GM18858 (cell line): ENCODE measurements around the gene SPOCD1.
"Not testable (repeated sequence)": the region's sequence is repeated elsewhere in the genome, so short reads cannot be mapped to it uniquely, and the experiment has no call there.

Experiments
- ATAC-seq: cut with Tn5 transposase; IDR thresholded peaks from one replicate; pipeline ENCODE4 v1.9.1; 2021; ENCODE audit not compliant: unreplicated experiment

Gene SPOCD1

DNA sequence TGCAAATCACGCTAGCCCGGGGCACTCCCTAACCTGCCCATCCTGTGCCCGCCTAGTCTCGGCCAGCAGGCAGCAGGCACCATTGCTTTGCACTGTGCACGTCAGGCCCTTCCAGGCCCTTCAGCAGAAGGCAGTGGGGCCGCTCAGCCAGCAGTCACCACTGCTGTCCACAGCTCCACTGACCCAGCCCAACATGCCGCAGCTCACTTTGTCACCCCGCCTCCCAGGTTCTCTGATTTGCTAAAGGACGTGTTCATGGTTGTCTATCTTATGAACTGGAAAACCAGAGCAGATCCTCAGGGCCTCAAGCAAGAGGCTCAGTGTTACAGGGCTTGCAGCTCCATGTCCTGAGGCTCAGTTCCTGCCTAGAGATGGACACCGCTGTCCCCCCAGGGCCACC is 14.2 kb upstream of the SPOCD1 start:
- no peak for ATAC-seq

DNA sequence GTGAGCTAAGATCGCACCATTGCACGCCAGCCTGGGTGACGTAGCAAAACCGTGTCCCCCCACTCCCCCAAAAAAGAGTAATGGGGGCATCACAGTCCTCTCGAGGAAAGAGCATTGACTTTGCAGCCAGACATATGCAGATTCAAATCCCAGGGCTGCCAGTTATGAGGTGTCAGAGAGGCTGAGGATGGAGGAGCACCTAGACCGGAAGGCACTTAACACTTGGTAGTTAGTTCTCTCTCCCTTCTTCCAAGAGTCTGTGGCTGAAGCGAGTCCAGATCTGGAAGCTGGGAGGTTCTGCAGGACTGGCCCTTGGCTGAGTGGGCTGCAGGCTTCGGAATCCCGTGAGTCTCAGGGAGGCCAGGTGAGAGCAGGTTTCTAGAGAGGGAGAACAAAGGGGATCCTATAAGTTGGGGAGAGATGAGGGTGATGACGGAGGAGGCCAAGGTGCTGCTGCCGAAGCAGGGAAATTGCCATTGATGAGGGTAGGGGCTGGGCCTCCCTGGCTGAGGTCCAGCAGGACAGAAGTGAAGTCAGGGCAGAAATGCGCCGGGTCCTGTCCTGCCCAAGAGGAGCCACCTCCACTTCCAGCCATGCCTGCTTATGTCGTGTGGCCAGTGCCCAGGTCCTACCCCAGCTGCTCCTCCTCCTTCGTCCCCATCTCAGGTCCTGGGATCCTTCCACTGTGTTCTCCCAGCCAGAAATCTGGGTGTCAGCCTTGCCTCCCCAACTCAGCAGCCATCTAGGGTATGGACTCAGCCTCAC is 13.3 kb upstream of the SPOCD1 start:
- ATAC-seq: no peak

DNA sequence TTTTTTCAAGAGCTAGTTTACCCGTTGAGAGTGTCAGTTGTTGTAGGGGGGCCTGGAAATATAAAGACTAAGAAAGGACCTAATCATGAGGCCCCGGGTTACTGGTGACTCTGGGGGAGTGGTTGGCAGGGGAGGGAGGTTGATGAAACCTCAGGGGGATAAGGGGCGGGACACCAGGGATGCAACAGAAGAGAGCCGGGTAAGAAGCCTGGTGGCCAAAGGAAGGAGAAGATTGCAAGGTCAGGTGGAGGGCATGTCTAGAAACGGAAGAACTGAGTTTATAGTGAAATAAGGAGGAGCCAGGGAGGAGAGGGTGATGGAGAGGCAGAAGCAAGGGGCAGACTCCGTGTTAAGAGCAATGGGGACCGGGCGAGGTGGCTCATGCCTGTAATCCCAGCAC is 12.5 kb upstream of the SPOCD1 start:
- no peak for ATAC-seq

DNA sequence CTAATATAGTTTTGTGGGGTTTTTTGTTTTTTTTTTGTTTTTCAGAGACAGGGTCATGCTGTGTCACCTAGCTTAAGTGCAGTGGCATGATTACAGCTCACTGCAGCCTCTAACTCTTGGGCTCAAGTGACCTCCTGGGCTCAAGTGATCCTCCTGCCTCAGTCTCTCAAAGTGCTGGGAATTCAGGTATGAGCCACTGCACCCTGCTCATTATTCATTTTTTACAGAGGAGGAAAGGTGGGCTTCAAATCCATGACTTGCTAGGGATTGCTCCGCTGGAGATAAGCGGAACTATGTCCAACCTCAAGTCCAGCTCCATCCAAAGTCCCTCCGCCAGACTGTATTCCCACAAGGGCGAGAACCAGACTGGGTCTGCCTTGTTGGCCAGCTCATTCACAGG is 8.0 kb upstream of the SPOCD1 start:
- ATAC-seq: no peak

DNA sequence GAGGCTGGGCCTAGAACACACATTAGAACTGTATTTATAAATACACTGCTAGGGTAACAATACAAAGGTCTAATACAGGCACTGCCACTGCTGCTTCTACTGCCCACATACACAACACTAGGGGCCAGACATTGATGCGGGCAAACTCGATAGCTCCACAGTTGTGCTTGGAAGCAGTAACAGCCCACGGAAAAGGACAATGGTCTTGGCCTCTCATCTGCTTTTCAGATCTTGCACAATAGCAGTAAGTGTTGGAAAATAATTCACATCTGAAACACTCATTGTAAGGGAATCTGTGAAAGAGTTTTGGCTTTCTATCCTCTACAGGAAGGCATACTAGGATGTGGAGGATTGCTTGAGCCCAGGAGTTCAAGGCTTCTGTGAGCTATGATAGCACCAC is 6.9 kb upstream of the SPOCD1 start:
- no peak for ATAC-seq

DNA sequence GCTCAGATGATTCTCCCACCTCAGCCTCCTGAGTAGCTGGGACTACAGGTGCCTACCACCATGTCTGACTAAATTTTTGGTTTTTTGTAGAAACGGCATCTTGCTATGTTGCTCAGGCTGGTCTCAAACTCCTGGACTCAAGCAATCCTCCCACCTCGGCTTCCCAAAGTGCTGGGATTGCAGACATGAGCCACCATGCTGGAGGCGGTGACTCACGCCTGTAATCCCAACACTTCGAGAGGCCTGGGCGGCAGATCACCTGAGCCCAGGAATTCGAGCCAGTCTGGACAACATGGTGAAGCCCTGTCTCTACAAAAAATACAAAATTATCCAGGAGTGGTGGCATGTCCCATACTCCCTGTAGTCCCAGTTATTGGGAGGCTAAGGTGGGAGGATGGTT is 4.4 kb upstream of the SPOCD1 start:
- ATAC-seq: not testable (repeated sequence)

DNA sequence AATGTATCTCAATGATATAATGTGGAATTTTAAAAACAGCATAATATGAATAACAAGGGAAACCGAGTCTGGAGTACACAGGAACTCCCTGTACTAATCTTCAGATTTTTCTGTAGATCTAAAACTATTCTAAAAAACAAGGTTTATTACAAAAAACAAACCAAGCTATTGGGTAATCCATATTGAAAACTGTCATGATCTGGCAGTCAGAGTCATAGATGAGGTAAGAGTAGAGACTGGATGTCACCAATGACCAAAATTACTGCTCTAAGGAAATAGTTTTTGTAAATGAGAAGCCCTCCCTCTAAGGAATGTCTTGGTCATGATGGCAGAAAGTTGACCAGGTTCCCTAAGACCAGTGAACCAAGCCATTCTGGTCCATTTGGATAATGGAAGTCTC is 2.4 kb upstream of the SPOCD1 start:
- no peak for ATAC-seq

DNA sequence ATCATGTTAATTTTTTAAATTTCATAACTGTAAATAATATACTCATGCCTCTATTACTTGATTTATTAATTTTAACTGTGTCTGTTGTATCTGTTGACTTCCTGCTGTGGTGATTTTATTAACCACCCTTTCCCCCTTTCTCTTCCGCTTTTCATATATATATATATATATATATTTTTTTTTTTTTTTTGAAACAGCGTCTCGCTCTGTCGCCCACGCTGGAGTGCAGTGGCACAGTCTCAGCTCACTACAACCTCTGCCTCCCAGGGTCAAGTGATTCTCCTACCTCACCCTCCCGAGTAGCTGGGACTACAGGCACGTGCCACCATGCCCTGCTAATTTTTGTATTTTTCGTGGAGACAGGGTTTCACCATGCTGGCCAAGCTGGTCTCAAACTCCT is 1.1 kb upstream of the SPOCD1 start:
- not testable (repeated sequence) for ATAC-seq

DNA sequence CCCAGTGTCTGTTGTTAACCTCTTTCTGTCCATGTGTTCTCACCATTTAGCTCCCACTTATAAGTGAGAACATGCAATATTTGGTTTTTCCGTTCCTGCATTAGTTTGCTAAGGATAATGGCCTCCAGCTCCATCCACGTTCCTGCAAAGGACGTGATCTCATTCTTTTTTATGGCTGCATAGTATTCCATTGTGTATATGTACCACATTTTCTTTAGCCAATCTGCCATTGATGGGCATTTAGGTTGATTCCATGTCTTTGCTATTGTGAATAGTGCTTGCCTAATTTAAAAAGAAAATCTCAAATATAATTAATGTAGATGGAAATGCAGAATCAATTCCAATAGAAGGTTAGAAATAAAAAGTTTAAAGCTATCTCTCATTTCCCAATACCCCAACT is 679 bp upstream of the SPOCD1 start:
- not testable (repeated sequence) for ATAC-seq

DNA sequence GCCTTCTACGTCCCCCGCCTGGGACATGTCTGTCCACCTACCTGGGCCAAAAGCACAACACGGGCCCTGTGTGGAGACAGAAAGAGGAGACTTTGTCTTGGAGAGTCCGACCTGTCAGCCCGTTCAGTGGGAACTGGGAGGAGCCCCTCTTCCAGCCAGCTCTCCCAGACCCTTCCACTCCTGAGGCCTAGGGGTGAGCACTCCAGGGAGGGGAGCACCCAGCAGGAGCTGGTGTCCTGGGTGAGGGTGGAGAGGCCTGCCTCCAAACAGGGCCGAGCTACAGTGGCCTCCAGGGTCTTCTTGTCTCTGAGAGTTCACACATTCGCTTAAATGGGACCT is 546 bp downstream of the SPOCD1 start:
- no peak for ATAC-seq

DNA sequence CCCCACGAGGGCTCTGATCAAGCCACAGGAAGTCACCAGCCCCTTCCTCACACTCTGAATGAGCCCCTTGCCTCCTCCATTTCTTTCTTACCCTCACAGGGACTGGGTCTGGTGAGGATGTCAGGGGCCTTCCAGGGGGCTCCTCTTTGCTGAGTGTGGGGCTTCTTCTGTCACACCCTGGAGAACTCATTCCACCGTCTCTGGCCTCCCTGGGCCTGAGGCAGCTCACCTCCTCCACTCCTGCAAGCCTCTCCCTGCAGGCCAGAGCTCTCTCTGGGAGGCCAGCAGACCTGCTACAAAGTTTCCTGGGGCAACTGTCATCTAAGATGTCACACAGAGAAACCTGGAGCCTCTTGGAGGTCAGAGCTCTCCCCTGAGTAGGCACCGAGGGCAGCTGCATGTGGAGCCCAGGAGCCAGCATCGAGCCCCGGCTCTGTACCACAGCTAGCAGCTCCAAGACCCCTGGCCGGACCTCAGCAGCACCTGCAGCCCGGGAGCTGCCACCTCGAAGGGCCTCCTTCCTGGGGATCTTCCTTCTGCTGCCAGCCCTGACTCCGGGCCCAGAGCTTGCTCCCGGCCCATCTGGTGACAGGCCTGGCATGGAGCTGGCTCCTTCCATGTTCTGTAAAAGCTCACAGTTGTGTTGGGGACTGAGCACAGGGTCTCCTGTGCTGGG is 1.1 kb downstream of the SPOCD1 start:
- no peak for ATAC-seq

DNA sequence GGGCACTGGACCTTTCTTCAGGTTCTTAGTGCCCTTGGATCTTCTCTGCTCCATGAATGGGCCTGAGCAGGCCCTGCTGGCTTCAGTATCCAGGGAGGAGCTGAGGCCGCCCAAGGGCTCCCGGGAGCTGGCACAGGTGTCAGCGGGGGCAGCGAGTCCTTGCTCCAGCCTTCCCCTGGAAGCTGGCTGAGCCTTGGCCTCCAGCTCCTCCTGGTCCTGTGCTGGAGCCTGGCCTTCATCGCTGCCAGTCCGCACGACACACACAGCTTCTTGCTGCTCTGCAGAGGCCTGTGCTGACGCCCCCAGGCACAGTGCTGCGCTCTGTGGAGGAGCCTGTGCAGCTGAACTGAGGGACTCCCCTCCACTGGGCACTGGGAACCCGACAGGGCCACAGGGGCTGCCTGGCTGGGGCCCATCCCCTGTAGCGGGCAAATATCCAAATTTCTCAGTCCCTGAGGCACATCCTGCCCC is 1.7 kb downstream of the SPOCD1 start:
- ATAC-seq: no peak

DNA sequence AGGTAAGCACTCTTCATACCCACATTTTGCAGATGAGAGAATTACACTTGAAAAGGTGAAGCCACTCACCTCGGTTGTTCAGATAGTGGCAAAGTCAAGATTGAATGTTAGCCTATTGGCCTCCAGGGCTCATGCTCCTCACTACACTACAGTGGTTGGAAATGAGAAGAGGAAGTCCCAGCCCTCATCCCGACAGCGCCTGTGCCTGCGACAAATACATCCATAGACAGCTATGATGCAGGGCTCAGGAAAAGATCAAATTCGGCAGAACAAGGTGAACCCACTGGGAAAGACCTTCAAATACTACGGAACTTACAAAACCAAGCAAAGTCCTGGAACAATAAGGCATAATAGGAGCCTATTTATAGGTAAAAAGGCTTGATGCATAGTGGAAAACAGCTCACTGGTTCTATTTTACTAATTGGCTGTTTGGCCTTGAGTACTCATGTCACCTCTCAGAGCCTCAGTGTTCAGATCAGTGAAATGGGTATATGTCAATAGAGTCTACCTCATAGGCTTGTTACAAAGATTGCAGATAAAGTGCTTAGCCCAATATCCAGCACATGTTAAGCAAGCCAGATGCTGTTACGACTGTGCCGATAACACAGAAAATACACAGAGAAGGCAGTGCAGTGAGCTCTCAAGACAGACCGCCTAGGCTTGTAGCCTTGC is 3.5 kb downstream of the SPOCD1 start:
- no peak for ATAC-seq

DNA sequence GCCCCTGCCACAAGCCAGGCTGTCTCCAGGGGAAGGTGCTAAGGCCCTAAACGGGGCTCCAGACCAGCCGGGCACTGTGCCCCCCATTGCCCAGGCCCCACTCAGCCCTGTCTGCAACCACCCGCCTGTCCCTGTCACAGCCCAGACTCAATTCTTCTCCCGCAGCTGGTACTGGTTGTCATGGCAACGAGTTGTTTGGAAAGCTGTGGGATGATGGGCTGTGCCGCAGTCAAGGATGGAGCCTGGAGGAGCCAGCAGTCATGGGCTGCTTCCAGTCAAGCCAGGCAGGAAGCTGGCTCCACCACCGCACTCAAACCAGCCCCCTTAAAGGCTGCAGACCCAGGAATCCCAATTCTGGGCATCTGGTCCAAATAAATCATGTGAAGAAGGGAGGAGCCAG is 4.2 kb downstream of the SPOCD1 start:
- ATAC-seq: no peak

DNA sequence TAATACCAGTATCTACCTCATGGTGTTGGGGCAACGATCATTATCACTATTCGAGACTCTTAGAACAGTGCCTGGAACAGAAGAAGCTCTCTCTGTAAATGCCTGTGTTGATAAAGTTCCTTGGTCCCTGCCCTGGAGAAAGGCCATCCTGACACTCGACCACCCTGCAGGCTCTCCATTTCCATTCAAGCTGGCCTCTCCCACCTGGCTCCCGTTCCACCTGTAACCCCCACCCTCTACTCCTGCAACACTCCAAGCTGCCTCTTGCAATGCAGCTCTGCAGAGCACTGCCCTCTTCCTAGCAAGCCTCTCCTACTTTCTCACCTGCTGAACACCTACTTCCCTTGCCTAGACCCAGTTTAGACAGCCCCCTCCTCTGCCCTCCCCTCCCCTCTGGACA is 6.1 kb downstream of the SPOCD1 start:
- ATAC-seq: no peak

DNA sequence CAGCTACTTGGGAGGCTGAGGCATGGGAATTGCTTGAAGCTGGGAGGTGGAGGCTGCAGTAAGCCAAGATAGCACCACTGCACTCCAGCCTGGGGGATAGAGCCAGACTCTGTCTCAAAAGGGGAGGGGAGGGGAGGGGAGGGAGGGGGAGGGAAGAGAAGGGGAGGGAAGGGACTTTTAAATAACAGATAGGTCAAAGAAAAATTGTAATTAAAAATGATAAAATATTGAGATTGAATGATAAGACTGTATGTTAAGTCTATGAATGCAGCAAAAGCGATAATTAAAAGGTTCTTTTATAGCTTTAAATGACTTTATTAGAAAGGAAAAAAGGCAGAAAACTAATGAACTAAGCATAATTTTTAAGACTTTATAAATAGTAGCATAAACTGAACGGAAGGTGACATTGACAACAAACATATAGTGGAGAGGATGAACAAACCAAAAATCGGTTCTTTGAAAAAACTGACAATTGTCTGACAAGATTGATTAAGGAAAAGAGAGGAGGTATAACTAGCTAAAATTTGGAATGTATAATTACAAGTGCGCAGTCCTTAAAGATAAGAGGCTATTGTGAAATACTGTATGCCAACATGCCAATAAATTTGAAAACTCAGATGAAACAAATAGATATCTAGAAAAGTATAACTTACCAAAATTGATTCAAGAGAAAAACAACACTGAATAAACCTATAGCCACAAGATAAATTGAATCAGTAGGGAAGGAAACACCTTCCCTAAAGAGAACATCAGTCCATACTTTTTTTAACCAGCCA is 8.4 kb downstream of the SPOCD1 start:
- ATAC-seq: no peak

DNA sequence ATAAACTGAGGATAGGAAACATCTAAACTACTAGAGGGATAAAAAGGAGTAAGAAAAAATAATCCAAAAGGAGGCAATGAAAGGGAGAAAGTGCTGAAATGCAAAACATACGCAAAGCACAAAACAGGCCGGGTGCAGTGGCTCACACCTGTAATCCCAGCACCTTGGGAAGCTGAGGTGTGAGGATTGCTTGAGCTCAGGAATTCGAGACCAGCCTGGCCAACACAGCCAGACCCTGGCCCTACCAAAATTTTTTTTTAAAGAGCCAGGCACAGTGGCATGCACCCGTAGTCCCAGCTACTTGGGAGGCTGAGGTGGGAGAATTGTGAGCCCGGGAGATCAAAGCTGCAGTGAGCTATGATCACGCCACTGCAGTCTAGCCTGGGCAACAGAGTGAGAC is 10.5 kb downstream of the SPOCD1 start:
- no peak for ATAC-seq

DNA sequence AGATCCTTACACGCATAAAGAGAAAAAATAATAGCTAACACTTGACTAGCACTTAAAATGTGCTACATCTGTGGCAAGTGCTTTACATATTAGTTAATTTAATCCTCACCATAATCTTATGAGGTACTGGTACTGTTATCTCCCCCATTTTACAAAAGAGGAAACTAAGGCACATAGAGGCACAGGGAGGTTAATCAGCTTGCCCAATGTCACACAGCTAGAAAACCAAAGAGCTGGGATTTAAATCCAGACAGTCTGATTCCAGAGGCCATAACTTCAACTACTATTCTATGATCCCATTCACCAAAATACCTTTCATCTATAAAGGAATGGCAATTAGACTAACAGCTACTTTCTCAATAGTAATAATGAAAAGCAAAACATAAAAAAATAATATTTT is 11.7 kb downstream of the SPOCD1 start:
- ATAC-seq: no peak

DNA sequence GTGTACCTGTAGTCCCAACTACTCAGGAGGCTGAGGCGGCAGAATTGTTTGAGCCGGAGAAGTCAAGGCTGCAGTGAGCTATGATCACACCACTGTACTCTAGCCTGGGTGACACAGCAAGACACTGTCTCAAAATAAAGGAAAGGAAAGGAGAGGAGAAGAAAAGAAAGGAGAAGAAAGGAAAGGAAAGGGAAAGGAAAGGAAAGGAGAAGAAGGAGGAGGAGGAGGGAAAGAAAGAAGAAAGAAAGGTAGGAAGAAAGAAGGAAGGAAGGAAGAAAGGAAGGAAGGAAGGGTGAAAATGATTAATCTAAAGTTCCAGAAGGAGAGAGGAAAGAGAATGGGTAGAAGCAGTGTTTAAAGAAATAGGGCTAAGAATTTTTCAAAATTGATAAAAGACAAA is 12.2 kb downstream of the SPOCD1 start:
- no peak for ATAC-seq

DNA sequence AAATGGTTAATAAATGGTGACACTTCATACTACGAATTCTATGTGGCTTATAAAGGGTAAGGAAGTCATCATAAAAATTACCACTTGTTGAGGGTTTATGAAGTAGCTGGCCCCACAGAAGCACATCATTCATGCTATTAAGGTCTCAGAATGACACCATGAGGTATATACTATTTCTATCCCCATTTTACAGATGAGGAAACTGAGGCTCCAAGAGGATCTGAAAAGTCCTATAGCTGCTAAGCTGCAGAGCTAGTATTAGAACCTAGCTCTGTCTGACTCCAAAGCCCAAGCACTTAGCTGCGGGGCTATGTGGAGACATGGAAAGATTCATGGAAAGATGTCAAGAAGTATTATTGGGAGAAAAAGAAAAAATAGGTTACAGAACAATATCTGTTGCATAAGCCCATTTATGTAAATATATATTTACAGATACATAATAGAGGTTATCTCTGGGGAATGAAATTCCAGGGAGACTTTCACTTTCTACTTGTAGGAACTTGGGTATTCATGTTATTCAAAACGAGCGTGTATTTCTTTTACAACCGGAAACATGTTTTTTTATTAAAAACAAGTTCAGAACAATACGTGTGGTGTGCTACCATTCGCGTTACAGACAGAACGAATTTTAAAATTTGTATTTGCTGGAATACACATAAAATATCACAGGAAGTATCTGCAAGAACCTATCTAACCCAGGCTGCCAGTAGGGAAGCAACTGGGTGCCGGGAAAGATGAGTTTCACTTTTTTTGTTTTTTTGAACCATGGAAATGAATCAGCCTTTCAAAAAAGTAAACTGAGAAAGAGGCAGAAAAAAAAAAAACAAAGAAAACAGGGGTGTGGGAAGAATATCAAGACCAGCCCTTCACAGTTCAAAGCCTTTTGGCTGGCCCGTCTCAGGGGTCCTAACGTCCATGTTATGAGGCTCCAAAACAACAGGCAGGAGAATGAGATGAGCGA is 13.4 kb downstream of the SPOCD1 start:
- ATAC-seq: no peak
